Heart right ventricle (tissue), 16 donors: Measurements from ENCODE around the gene FHIT. TPM values are rescaled to one million over a fixed set of nuclear protein-coding genes. Genes with fewer than 3 reads are reported as not detected.

Experiments
- ATAC-seq, 8 donors: fragments of 200-7000 bp; cut with Tn5 transposase; one replicate each; pipeline ENCODE4 v1.9.1; 2020; ENCODE audit warnings: mild to moderate bottlenecking in 8 of 8, moderate library complexity in 8 of 8, moderate number of reproducible peaks in 1 of 8
- DNase-seq, 2 donors: peaks; one replicate each; pipeline ENCODE4 v3.0.0-alpha.2; 2020
- H3K27ac ChIP-seq, 10 donors: fragments of 200-600 bp; sonication (generic) in 2 of 10; one replicate each; pipeline versions ENCODE4 v1.5.0 to v1.8.0; 2020 to 2022; ENCODE audit warnings: mild to moderate bottlenecking in 3 of 10
- H3K27me3 ChIP-seq, 7 donors: fragments of 200-600 bp; one replicate each; pipeline ENCODE4 v1.8.0; 2021 to 2022; ENCODE audit warnings: mild to moderate bottlenecking in 2 of 7
- H3K36me3 ChIP-seq, 9 donors: fragments of 200-600 bp; sonication (generic) in 1 of 9; one replicate each; pipeline versions ENCODE4 v1.5.0 to v1.8.0; 2020 to 2022; ENCODE audit warnings: mild to moderate bottlenecking in 2 of 9
- H3K4me1 ChIP-seq, 9 donors: fragments of 200-600 bp; sonication (generic) in 1 of 9; one replicate each; pipeline versions ENCODE4 v1.5.0 to v1.8.0; 2020 to 2022; ENCODE audit warnings: mild to moderate bottlenecking in 4 of 9
- H3K4me3 ChIP-seq, 10 donors: fragments of 200-600 bp; sonication (generic) in 2 of 10; one replicate each; pipeline versions ENCODE4 v1.5.0 to v1.8.0; 2020 to 2022; ENCODE audit warnings: mild to moderate bottlenecking in 7 of 10, moderate library complexity in 2 of 10
- H3K9me3 ChIP-seq, 11 donors: fragments of 200-600 bp in 10 of 11; sonication (generic) in 2 of 11; one replicate each; pipeline versions ENCODE4 v1.5.0 to v1.8.0; 2013 to 2022; ENCODE audit warnings: mild to moderate bottlenecking in 2 of 11, control low read depth in 1 of 11, moderate library complexity in 1 of 11
- CTCF ChIP-seq, 9 donors: fragments of 200-600 bp; sonication (generic) in 2 of 9; IDR thresholded peaks; one replicate each; pipeline versions ENCODE4 v1.5.0 to v1.8.0; 2021 to 2022; ENCODE audit warnings: antibody characterized with exemption in 9 of 9, mild to moderate bottlenecking in 5 of 9, moderate library complexity in 1 of 9
- WGBS, 2 donors: extraction: QIAGEN DNeasy Blood & Tissue Kit; methylation state at CpG; one replicate each; pipeline ENCODE4 v1.1.7; 2013; ENCODE audit warnings: inconsistent platforms in 1 of 2; 5-methylcytosine and 5-hydroxymethylcytosine counted together
- intact Hi-C, 10 donors: fragments of 100-400 bp; cut with DNase I; formaldehyde crosslinking; loops; one replicate each; pipeline versions ENCODE4 v1.11.1 to v1.14.2; 2022
- polyA plus RNA-seq, 2 donors: library from polyadenylated mRNA; stranded (reverse); fragments of 200-250 nt; gene quantifications; one replicate each; pipeline ENCODE4 v1.2.3, GENCODE V29; 2013
- total RNA-seq, 10 donors: library from RNA; stranded (reverse); fragmentation: NEBNext Ultra II Directional in 3 of 10; extraction: Animal tissue kit (Norgen Biotek cat#: 25700) in 3 of 10; gene quantifications; one replicate each; pipeline versions ENCODE4 v1.2.1 to v1.2.4, GENCODE V29; 2021 to 2023
- donor health status: Arrhythmogenic right ventricular cardiomyopathy.
- donor health status: ischemic (EF 13 %, LVEDD 7.1; RV severe dilation, severe dysfunction).
- donor health status: healthy with polysubstance abuse.
- donor health status: DM: no; HTN: yes; CAD: no.
- donor health status: DM: no; HTN: no; CAD: no.
- donor health status: ischemic (EF 25% LVEDD 6.9; RV normal size, moderate dysfunction).
- donor health status: ischemic (EF 25% LVEDD 5.7; RV mildly dilated, moderate dysfunction).
- donor health status: healthy.
- donor health status: DM: yes; HTN: yes; CAD: no.
- donor health status: Ischemic cardiomyopathy.
- donor health status: ischemic (EF 35%, LVEDD 5.7; RV mildly dilated, moderate dysfunction).
- donor health status: nonischemic (EF 11% LVEDD 7.7; RV severe dilation, severe dysfunction).
- donor health status: DM: yes; HTN: yes; CAD: no.
- donor health status: PGD.
- donor health status: ischemic (EF 29% LVEDD 5.4; RV normal size, mild dysfunction).
- donor health status: nonischemic (EF 23%, LVEDD 6.1; RV moderate dilation, normal function).

FHIT gene
- total and polyA plus RNA-seq, 12 donors: 4.7 to 25.5 (median 18.3) TPM

- Histone ChIP-seq H3K27ac (no peak overlapping the region), H3K36me3 (no peaks in the 10 kb centered on the region), H3K4me3 (no peak overlapping the region), H3K4me1 (peaks cover 0 to 15% (median 0%) of the 10 kb centered on the region in 9 donors), H3K27me3 (no peaks in the 10 kb centered on the region), H3K9me3 (peaks cover 0 to 13% (median 0%) of the 10 kb centered on the region in 11 donors)
- intact Hi-C loops: no loop called here
- TF ChIP-seq CTCF (IDR thresholded peaks at IDR 0.05): no peak
- DNase-seq (no peak), ATAC-seq (no peak)
- 30 to 34% methylated on average over 2 of the region's 2 CpGs for WGBS, 2 donors
These were observed 1061.2 kb downstream of the FHIT start for GRCh38 chr3:60190073-60190472.

GRCh38 chr3:60189304-60189703 is 1061.9 kb downstream of the FHIT start:
- H3K4me1 ChIP-seq: peaks cover 0 to 15% (median 0%) of the 10 kb centered on the region in 9 donors
- DNase-seq (no peak), ATAC-seq (no peak)
- no peaks in the 10 kb centered on the region for H3K27me3 ChIP-seq
- H3K27ac ChIP-seq: no peak overlapping the region
- no peak overlapping the region for H3K4me3 ChIP-seq
- intact Hi-C loops: no loop called here
- WGBS, 2 donors: 89 to 94% methylated on average over 3 of the region's 3 CpGs
- no peaks in the 10 kb centered on the region for H3K36me3 ChIP-seq
- H3K9me3 ChIP-seq: peaks cover 0 to 6% (median 0%) of the 10 kb centered on the region in 11 donors
- TF ChIP-seq CTCF (IDR thresholded peaks at IDR 0.05): no peak

GRCh38 chr3:60188803-60189202 is 1062.4 kb downstream of the FHIT start:
- Histone ChIP-seq H3K36me3 (no peaks in the 10 kb centered on the region), H3K27me3 (no peaks in the 10 kb centered on the region), H3K4me3 (no peak overlapping the region), H3K9me3 (peaks cover 0 to under 1% (median 0%) of the 10 kb centered on the region in 11 donors), H3K27ac (no peak overlapping the region), H3K4me1 (peaks cover 0 to 15% (median 0%) of the 10 kb centered on the region in 9 donors)
- 34 to 39% methylated on average over 2 of the region's 2 CpGs for WGBS, 2 donors
- no peak for TF ChIP-seq CTCF (IDR thresholded peaks at IDR 0.05)
- DNase-seq: no peak
- intact Hi-C loops: no loop called here
- ATAC-seq: no peak

- no peaks in the 10 kb centered on the region for H3K9me3 ChIP-seq
- H3K4me3 ChIP-seq: no peak overlapping the region
- no peaks in the 10 kb centered on the region for H3K27me3 ChIP-seq
- whole genome bisulfite sequencing, 2 donors: 92% methylated on average over 4 of the region's 4 CpGs
- no peak for TF ChIP-seq CTCF (IDR thresholded peaks at IDR 0.05)
- H3K4me1 ChIP-seq: peaks cover 0 to 15% (median 0%) of the 10 kb centered on the region in 9 donors
- intact Hi-C loops: no loop called here
- no peak for ATAC-seq
- H3K27ac ChIP-seq: no peak overlapping the region
- H3K36me3 ChIP-seq: no peaks in the 10 kb centered on the region
- DNase-seq: no peak
These were observed 1063.9 kb downstream of the FHIT start for GRCh38 chr3:60187343-60187742.
